Progenitor cell of endocrine pancreas (in vitro differentiated cells): Measurements from ENCODE around the gene JAK2. TPM values are rescaled to one million over a fixed set of nuclear protein-coding genes. Genes with fewer than 3 reads are reported as not detected.

Source experiments
- DNase-seq: peaks from one replicate; pipeline ENCODE4 v3.0.0; 2021; ENCODE audit warnings: low spot score; ENCODE audit not compliant: unreplicated experiment
- H3K27ac Mint-ChIP-seq: 2 replicates; pipeline ENCODE4 v1.8.0; 2021; ENCODE audit warnings: mild to moderate bottlenecking, moderate library complexity, mixed read lengths
- H3K27me3 Mint-ChIP-seq: 2 replicates; pipeline ENCODE4 v1.8.0; 2021; ENCODE audit warnings: mixed read lengths
- H3K36me3 Mint-ChIP-seq: 2 replicates; pipeline ENCODE4 v1.8.0; 2022; ENCODE audit warnings: mixed read lengths; ENCODE audit not compliant: insufficient read depth
- H3K4me1 Mint-ChIP-seq: 2 replicates; pipeline ENCODE4 v1.8.0; 2021; ENCODE audit warnings: low read depth, mixed read lengths
- H3K4me3 Mint-ChIP-seq: 2 replicates; pipeline ENCODE4 v1.8.0; 2021; ENCODE audit warnings: low read depth, mild to moderate bottlenecking, moderate library complexity, mixed read lengths
- H3K9me3 Mint-ChIP-seq: 2 replicates; pipeline ENCODE4 v1.8.0; 2021; ENCODE audit warnings: low read depth, mixed read lengths
- total RNA-seq: library from RNA; stranded (reverse); gene quantifications from 2 replicates; pipeline ENCODE4 v1.2.1, GENCODE V29; 2021
- TF ChIP-seq, protein P1 (sequence below): fragments of 200-600 bp; sonication (generic); IDR thresholded peaks from one replicate; pipeline ENCODE4 v1.5.0; 2021; ENCODE audit warnings: antibody characterized with exemption, mild to moderate bottlenecking; ENCODE audit not compliant: unreplicated experiment

Gene JAK2
- total RNA-seq, 1 donor from 2014 or later = 5.1 TPM

DNA sequence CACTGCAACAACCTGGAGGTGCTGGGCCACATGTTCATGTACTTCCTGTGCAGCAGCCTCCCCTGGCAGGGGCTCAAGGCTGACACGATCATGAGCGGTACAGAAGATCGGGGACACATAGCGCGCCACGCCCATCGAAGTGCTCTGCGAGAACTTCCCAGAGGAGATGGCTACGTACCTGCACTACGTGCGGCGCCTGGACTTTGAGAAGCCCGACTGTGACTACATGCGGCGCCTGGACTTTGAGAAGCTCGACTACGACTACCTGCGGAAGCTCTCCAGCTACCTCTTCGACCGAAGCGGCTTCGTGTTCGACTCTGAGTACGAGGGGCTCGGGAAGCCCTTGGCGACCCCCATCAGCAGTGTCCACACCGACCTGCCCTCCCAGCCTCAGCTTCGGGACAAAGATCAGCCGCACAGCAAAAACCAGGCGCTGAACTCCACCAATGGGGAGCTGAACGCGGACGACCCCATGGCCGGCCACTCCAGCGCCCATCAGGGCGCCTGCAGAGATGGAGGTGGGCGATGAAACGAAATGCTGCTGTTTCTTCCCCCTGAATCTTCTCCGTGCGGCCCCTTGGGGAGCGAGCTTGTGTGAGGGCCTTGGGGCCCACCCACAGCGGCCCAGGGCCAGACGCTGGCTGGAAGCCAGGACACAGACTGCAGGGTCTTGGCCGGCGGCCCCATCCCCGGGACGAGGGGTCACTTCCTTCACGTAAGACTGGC, 56.5 kb downstream of the JAK2 start:
- Mint-ChIP-seq H3K27me3 (no peaks in the 10 kb centered on the region), H3K4me1 (no peaks in the 10 kb centered on the region), H3K36me3 (peaks cover 11% of the 10 kb centered on the region), H3K27ac (no peak overlapping the region), H3K4me3 (no peak overlapping the region), H3K9me3 (peaks cover 6% of the 10 kb centered on the region)
- TF ChIP-seq, protein P1, sequence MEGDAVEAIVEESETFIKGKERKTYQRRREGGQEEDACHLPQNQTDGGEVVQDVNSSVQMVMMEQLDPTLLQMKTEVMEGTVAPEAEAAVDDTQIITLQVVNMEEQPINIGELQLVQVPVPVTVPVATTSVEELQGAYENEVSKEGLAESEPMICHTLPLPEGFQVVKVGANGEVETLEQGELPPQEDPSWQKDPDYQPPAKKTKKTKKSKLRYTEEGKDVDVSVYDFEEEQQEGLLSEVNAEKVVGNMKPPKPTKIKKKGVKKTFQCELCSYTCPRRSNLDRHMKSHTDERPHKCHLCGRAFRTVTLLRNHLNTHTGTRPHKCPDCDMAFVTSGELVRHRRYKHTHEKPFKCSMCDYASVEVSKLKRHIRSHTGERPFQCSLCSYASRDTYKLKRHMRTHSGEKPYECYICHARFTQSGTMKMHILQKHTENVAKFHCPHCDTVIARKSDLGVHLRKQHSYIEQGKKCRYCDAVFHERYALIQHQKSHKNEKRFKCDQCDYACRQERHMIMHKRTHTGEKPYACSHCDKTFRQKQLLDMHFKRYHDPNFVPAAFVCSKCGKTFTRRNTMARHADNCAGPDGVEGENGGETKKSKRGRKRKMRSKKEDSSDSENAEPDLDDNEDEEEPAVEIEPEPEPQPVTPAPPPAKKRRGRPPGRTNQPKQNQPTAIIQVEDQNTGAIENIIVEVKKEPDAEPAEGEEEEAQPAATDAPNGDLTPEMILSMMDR = no peak
- DNase-seq = no peak

DNA sequence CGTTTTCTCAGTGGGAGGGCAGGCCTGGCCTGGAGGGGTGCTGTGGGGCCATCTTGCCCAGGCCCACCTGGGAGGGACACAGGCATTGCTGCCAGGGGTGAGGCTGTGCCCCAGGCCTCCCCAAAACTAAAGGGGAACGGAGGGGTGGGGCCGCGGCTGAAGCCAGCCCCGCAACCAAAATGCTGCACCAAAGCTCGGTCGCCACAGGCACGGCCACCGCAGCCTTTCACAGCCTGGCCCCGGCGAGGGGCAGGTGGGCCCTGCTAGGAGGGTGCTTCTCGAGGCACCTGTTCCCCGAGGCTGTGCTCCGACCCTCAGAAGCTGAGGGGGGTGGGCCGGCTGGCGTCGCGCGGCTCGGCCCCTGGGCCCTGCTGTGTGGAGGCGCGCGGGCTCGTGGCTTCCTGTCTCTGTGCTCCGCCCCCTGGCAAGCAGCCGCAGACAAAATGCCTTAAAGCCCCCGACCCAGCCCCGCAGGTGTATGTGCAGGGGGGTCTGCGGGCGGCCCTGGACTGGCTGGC, 57.6 kb downstream of the JAK2 start:
- Mint-ChIP-seq H3K36me3 (peaks cover 11% of the 10 kb centered on the region), H3K9me3 (peaks cover 6% of the 10 kb centered on the region), H3K4me3 (no peak overlapping the region), H3K27ac (no peak overlapping the region), H3K27me3 (no peaks in the 10 kb centered on the region), H3K4me1 (no peaks in the 10 kb centered on the region)
- no peak for DNase-seq
- TF ChIP-seq, protein P1 = no peak

GRCh38 chr9:5043381-5043780, 58.3 kb downstream of the JAK2 start:
- TF ChIP-seq, protein P1 = no peak
- Mint-ChIP-seq H3K4me1 (no peaks in the 10 kb centered on the region), H3K4me3 (no peak overlapping the region), H3K9me3 (peaks cover 6% of the 10 kb centered on the region), H3K27me3 (no peaks in the 10 kb centered on the region), H3K27ac (no peak overlapping the region), H3K36me3 (peaks cover 11% of the 10 kb centered on the region)
- DNase-seq = no peak

DNA sequence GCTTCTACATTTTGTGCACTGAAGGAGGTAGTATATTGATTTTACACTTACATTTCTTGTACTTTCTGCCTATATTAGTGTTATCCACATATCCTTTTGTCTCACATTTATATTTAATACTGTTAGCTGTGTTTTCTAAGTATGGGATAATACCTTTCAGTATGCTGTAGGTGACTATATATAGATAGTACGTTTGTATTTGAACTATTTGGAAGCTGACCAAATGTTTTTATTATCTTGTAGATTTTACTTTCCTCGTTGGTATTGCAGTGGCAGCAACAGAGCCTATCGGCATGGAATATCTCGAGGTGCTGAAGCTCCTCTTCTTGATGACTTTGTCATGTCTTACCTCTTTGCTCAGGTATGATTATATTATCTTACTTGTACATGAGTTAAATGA, 59.1 kb downstream of the JAK2 start:
- TF ChIP-seq, protein P1 = no peak
- H3K27ac Mint-ChIP-seq = no peak overlapping the region

GRCh38 chr9:5052838-5053237, 67.8 kb downstream of the JAK2 start:
- Mint-ChIP-seq H3K27me3 (no peaks in the 10 kb centered on the region), H3K4me1 (no peaks in the 10 kb centered on the region), H3K36me3 (no peaks in the 10 kb centered on the region), H3K27ac (no peak overlapping the region), H3K9me3 (no peaks in the 10 kb centered on the region), H3K4me3 (no peak overlapping the region)
- DNase-seq = no peak
- TF ChIP-seq, protein P1 = no peak

More for the DNA sequence above, 59.1 kb downstream of the JAK2 start:
- H3K9me3 Mint-ChIP-seq = peaks cover 6% of the 10 kb centered on the region
- peaks cover 11% of the 10 kb centered on the region for H3K36me3 Mint-ChIP-seq
- no peak for DNase-seq
- H3K4me3 Mint-ChIP-seq = no peak overlapping the region
- no peaks in the 10 kb centered on the region for H3K27me3 Mint-ChIP-seq
- no peaks in the 10 kb centered on the region for H3K4me1 Mint-ChIP-seq
